GM12892 (cell line): ENCODE results near the gene MAGI3.
"Not testable (repeated sequence)": the region's sequence is repeated elsewhere in the genome, so short reads cannot be mapped to it uniquely, and the experiment has no call there.

Experiments
- POLR2A ChIP-seq: IDR thresholded peaks from 2 replicates; pipeline ENCODE4 v1.6.1; 2011; ENCODE audit warnings: low read depth, low read length, control low read depth
- POLR2AphosphoS5 ChIP-seq: IDR thresholded peaks from 2 replicates; pipeline ENCODE4 v1.6.1; 2011; ENCODE audit warnings: low read depth, low read length, control low read depth
- TAF1 ChIP-seq: IDR thresholded peaks from 2 replicates; pipeline ENCODE4 v1.6.1; 2011; ENCODE audit warnings: low read depth, mild to moderate bottlenecking, control low read depth, low read length, borderline replicate concordance

- TF ChIP-seq POLR2A, TAF1, POLR2AphosphoS5: not testable (repeated sequence)
Observed at GRCh38 chr1:113416071-113416470, 25.8 kb downstream of the MAGI3 start.
